Tibial artery (tissue), 4 donors: ENCODE data around the gene PDE4B.

Experiments
- DNase-seq, 2 donors: peaks; one replicate each; pipeline ENCODE4 v3.0.0-alpha.2; 2019
- H3K27ac ChIP-seq, 2 donors: fragments of 200-600 bp; sonication (generic) in 1 of 2; 1 replicate in 1 of 2; 2 replicates in 1 of 2; pipeline ENCODE4 v1.5.1; 2018 to 2019; ENCODE audit warnings: mild to moderate bottlenecking in 1 of 2
- H3K27me3 ChIP-seq, 2 donors: fragments of 200-600 bp; sonication (generic) in 1 of 2; one replicate each; pipeline versions ENCODE4 v1.5.1 to v1.6.0; 2016 to 2019
- H3K36me3 ChIP-seq, 3 donors: fragments of 200-600 bp; sonication (generic) in 2 of 3; one replicate each; pipeline ENCODE4 v1.5.1; 2016 to 2019; ENCODE audit warnings: mild to moderate bottlenecking in 2 of 3
- H3K4me1 ChIP-seq, 4 donors: fragments of 200-600 bp; sonication (generic) in 2 of 4; 1 replicate in 3 of 4; 2 replicates in 1 of 4; pipeline ENCODE4 v1.5.1; 2016 to 2019
- H3K4me3 ChIP-seq, 2 donors: fragments of 200-600 bp; sonication (generic) in 1 of 2; 1 replicate in 1 of 2; 2 replicates in 1 of 2; pipeline ENCODE4 v1.5.1; 2018 to 2019; ENCODE audit warnings: mild to moderate bottlenecking in 2 of 2
- H3K9me3 ChIP-seq, 3 donors: fragments of 200-600 bp; sonication (generic) in 1 of 3; one replicate each; pipeline ENCODE4 v1.5.1; 2016 to 2019
- CTCF ChIP-seq, 2 experiments: fragments of 200-600 bp in 1 of 2; fragments of 450-650 bp in 1 of 2; IDR thresholded peaks; one replicate each; pipeline ENCODE4 v1.5.1; 2017 to 2019; ENCODE audit warnings: antibody characterized with exemption in 2 of 2, mild to moderate bottlenecking in 1 of 2, moderate library complexity in 1 of 2
- intact Hi-C: fragments of 100-400 bp; cut with DNase I; formaldehyde crosslinking; loops from one replicate; pipeline ENCODE4 v1.15.0; 2023; ENCODE audit warnings: low total_unique reads

Gene PDE4B

DNA sequence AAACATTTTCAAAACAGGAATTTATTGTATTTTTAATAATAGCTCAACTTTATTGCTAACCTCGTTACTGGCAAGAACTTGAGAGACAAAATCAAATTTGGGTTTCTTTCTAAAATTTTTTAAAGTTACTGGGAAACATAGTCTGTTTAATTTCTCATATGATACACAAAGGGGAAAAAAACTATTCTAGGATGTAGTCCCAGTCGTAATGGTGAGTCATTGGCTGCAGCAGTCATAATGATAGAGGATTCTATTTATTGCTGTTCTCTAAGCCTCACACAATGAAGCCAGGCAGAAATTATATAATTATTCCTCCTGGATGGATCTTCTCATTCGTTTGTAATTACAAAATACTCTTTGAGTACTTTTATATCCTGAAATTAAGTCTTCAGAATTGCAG is 414.8 kb downstream of the PDE4B start:
- no peaks in the 10 kb centered on the region for H3K4me1 ChIP-seq
- no peaks in the 10 kb centered on the region for H3K27me3 ChIP-seq
- no peak overlapping the region for H3K4me3 ChIP-seq
- DNase-seq: no peak
- TF ChIP-seq CTCF (IDR thresholded peaks at IDR 0.05): no peak
- H3K27ac ChIP-seq: no peak overlapping the region
- no peaks in the 10 kb centered on the region for H3K9me3 ChIP-seq
- H3K36me3 ChIP-seq: no peaks in the 10 kb centered on the region
- intact Hi-C loops: no loop called here

- H3K4me1 ChIP-seq: no peaks in the 10 kb centered on the region
- intact Hi-C loops: no loop called here
- no peaks in the 10 kb centered on the region for H3K9me3 ChIP-seq
- no peak overlapping the region for H3K27ac ChIP-seq
- no peaks in the 10 kb centered on the region for H3K36me3 ChIP-seq
- DNase-seq: no peak
- no peak for TF ChIP-seq CTCF (IDR thresholded peaks at IDR 0.05)
- no peak overlapping the region for H3K4me3 ChIP-seq
- H3K27me3 ChIP-seq: no peaks in the 10 kb centered on the region
Measured at GRCh38 chr1:66208632-66209031, 415.9 kb downstream of the PDE4B start.

- no peak for TF ChIP-seq CTCF (IDR thresholded peaks at IDR 0.05)
- Histone ChIP-seq H3K27me3 (no peaks in the 10 kb centered on the region), H3K9me3 (no peaks in the 10 kb centered on the region), H3K4me1 (no peaks in the 10 kb centered on the region), H3K4me3 (no peak overlapping the region), H3K27ac (no peak overlapping the region), H3K36me3 (no peaks in the 10 kb centered on the region)
- no peak for DNase-seq
- intact Hi-C loops: no loop called here
Measured at GRCh38 chr1:66210635-66211244, 418.0 kb downstream of the PDE4B start.

- H3K27me3 ChIP-seq: no peaks in the 10 kb centered on the region
- intact Hi-C loops: no loop called here
- TF ChIP-seq CTCF (IDR thresholded peaks at IDR 0.05): no peak
- no peaks in the 10 kb centered on the region for H3K36me3 ChIP-seq
- H3K4me3 ChIP-seq: no peak overlapping the region
- no peaks in the 10 kb centered on the region for H3K4me1 ChIP-seq
- no peaks in the 10 kb centered on the region for H3K9me3 ChIP-seq
- DNase-seq: no peak
- H3K27ac ChIP-seq: no peak overlapping the region
Measured at GRCh38 chr1:66211521-66211920, 418.8 kb downstream of the PDE4B start.

DNA sequence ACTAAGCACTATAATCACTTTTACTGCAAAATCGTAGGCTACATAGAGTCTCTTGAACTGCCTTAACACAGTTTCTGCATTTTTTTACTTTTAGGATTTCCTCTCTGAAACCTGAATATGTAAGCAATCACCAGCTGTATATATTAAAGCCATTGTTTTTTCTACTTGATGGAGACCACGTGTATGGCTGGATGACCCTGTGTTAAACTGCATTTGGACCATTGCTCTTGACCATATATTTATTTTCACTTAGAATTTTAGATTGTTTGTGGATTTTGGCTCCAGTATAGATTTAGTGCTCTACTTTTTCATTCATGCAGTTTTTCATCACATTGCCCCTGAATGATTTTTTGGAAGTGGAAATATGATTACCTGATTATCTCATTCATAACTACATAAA is 420.8 kb downstream of the PDE4B start:
- DNase-seq: no peak
- H3K27me3 ChIP-seq: no peaks in the 10 kb centered on the region
- no peak overlapping the region for H3K4me3 ChIP-seq
- H3K36me3 ChIP-seq: no peaks in the 10 kb centered on the region
- no peaks in the 10 kb centered on the region for H3K9me3 ChIP-seq
- TF ChIP-seq CTCF (IDR thresholded peaks at IDR 0.05): no peak
- no peak overlapping the region for H3K27ac ChIP-seq
- intact Hi-C loops: no loop called here
- H3K4me1 ChIP-seq: no peaks in the 10 kb centered on the region

- no peak overlapping the region for H3K4me3 ChIP-seq
- DNase-seq: no peak
- intact Hi-C loops: no loop called here
- H3K27ac ChIP-seq: no peak overlapping the region
- TF ChIP-seq CTCF (IDR thresholded peaks at IDR 0.05): no peak
- H3K9me3 ChIP-seq: no peaks in the 10 kb centered on the region
- H3K4me1 ChIP-seq: no peaks in the 10 kb centered on the region
- no peaks in the 10 kb centered on the region for H3K27me3 ChIP-seq
- no peaks in the 10 kb centered on the region for H3K36me3 ChIP-seq
Measured at GRCh38 chr1:66214901-66215300, 422.2 kb downstream of the PDE4B start.
